DND-41 (cell line): ENCODE results near the gene DAD1.

Experiments
- ATAC-seq: fragments of 200-7000 bp; cut with Tn5 transposase; 3 replicates; pipeline ENCODE4 v1.9.1; 2021; ENCODE audit warnings: low read depth; ENCODE audit not compliant: insufficient read depth
- DNase-seq: peaks from one replicate; pipeline ENCODE4 v3.0.0-alpha.2; 2020
- H2AFZ ChIP-seq: 2 replicates; pipeline ENCODE4 v1.6.0; 2012; ENCODE audit warnings: low read depth, low read length
- H3K27ac ChIP-seq: 2 replicates; pipeline ENCODE4 v1.5.1; 2012; ENCODE audit warnings: low read length, inconsistent platforms
- H3K27me3 ChIP-seq: fragments of 200-600 bp; sonication (generic); 2 replicates; pipeline ENCODE4 v1.6.0; 2012; ENCODE audit warnings: low read length, mild to moderate bottlenecking, inconsistent platforms; ENCODE audit not compliant: insufficient read depth, poor library complexity
- H3K36me3 ChIP-seq: 2 replicates; pipeline ENCODE4 v1.5.1; 2012; ENCODE audit warnings: low read length, inconsistent platforms; ENCODE audit not compliant: insufficient read depth
- H3K4me1 ChIP-seq: 2 replicates; pipeline ENCODE4 v1.5.1; 2012; ENCODE audit warnings: mild to moderate bottlenecking, low read length; ENCODE audit not compliant: insufficient read depth
- H3K4me2 ChIP-seq: 2 replicates; pipeline ENCODE4 v1.6.0; 2012; ENCODE audit warnings: mild to moderate bottlenecking, moderate library complexity, low read length, inconsistent platforms; ENCODE audit not compliant: insufficient read depth
- H3K4me3 ChIP-seq, 2 experiments: fragments of 200-600 bp in 1 of 2; shearing (Covaris generic) in 1 of 2; 2 replicates each; pipeline ENCODE4 v1.5.1; 2012 to 2016; ENCODE audit warnings: inconsistent platforms in 2 of 2, low read length in 2 of 2, mild to moderate bottlenecking in 2 of 2, low read depth in 1 of 2, moderate library complexity in 1 of 2
- H3K79me2 ChIP-seq: 2 replicates; pipeline ENCODE4 v1.6.0; 2012; ENCODE audit warnings: low read length, inconsistent platforms; ENCODE audit not compliant: insufficient read depth
- H3K9ac ChIP-seq: 2 replicates; pipeline ENCODE4 v1.6.0; 2012; ENCODE audit warnings: low read depth, mild to moderate bottlenecking, inconsistent platforms, low read length, moderate library complexity
- H3K9me3 ChIP-seq: 2 replicates; pipeline ENCODE4 v1.5.1; 2012; ENCODE audit warnings: low read length, moderate library complexity, mild to moderate bottlenecking, inconsistent platforms; ENCODE audit not compliant: insufficient read depth, severe bottlenecking
- H4K20me1 ChIP-seq: 2 replicates; pipeline ENCODE4 v1.6.0; 2012; ENCODE audit warnings: low read length; ENCODE audit not compliant: insufficient read depth
- CTCF ChIP-seq: IDR thresholded peaks from 2 replicates; pipeline ENCODE4 v1.5.1; 2012; ENCODE audit warnings: borderline replicate concordance, low read length, moderate library complexity, mild to moderate bottlenecking; ENCODE audit not compliant: poor library complexity, severe bottlenecking; ENCODE audit errors: extremely low read depth
- EZH2 ChIP-seq: IDR thresholded peaks from 3 replicates; pipeline ENCODE4 v1.6.1; 2012; ENCODE audit warnings: borderline replicate concordance, low read depth, mild to moderate bottlenecking, moderate library complexity, low read length, inconsistent platforms; ENCODE audit not compliant: severe bottlenecking

Gene DAD1

DNA sequence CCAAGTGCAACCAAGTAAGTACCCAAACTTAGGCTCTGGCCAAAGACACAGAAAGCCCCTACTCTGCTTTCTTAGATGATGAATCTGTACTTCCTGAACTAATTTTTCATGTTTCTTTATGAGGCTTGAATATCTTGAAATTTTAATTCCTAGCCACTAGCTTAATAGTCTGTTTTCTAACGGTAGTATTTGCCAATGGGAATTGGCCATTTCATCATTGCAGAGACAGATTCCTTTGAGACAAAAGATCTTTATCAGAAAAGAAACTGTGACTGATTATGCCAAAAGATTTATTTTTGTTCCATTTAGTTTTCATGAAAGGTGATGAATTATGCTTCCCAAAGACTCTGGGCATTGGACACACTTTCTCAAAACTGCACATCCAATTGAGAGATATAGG lies 48.7 kb downstream of the DAD1 start:
- Histone ChIP-seq H3K27ac (no peak overlapping the region), H3K4me3 (no peak overlapping the region), H3K9ac (no peak overlapping the region), H3K79me2 (no peaks in the 10 kb centered on the region), H3K27me3 (peaks cover 48% of the 10 kb centered on the region), H3K36me3 (no peaks in the 10 kb centered on the region), H2AFZ (no peak overlapping the region), H3K4me1 (no peaks in the 10 kb centered on the region), H3K4me2 (no peak overlapping the region), H3K9me3 (no peaks in the 10 kb centered on the region), H4K20me1 (peaks cover 2% of the 10 kb centered on the region; the same call in 1 of the 2 replicates)
- DNase-seq (no peak), ATAC-seq (no peak)
- TF ChIP-seq EZH2 = no peak
- no peak for TF ChIP-seq CTCF

DNA sequence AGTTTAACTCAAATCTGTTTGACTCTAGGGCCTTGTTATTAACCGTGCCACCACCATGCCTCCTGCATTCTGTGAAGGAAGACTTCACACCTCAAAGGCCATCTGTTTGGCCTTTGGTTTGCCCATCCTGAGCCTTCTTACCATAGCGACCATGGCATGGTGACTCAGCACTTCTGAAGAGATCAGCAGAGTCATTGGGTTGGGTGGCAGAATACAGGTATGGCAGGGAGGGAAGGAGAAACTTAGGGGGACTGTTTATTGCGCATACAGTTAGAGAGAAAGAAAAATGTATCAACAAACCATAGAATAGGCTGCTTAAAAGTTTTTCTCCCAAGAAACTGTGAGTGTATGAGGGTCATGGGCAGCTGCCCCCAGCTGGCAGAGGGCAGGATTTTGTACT lies 49.2 kb downstream of the DAD1 start:
- no peak overlapping the region for H2AFZ ChIP-seq
- H3K79me2 ChIP-seq = no peaks in the 10 kb centered on the region
- no peak for ATAC-seq
- no peaks in the 10 kb centered on the region for H3K4me1 ChIP-seq
- H3K4me2 ChIP-seq = no peak overlapping the region
- H3K27me3 ChIP-seq = peaks cover 46% of the 10 kb centered on the region
- TF ChIP-seq EZH2 = no peak
- TF ChIP-seq CTCF = no peak
- H3K4me3 ChIP-seq = no peak overlapping the region
- H3K36me3 ChIP-seq = no peaks in the 10 kb centered on the region
- H4K20me1 ChIP-seq = peaks cover 2% of the 10 kb centered on the region; the same call in 1 of the 2 replicates
- no peak overlapping the region for H3K27ac ChIP-seq
- H3K9ac ChIP-seq = no peak overlapping the region
- no peaks in the 10 kb centered on the region for H3K9me3 ChIP-seq
- no peak for DNase-seq

- TF ChIP-seq EZH2 = no peak
- TF ChIP-seq CTCF = no peak
- Histone ChIP-seq H3K4me2 (no peak overlapping the region), H3K4me1 (no peaks in the 10 kb centered on the region), H3K9me3 (no peaks in the 10 kb centered on the region), H3K27me3 (peaks cover 40% of the 10 kb centered on the region), H3K36me3 (no peaks in the 10 kb centered on the region), H3K4me3 (no peak overlapping the region), H4K20me1 (peaks cover 2% of the 10 kb centered on the region; the same call in 1 of the 2 replicates), H3K27ac (no peak overlapping the region), H3K9ac (no peak overlapping the region), H2AFZ (no peak overlapping the region), H3K79me2 (no peaks in the 10 kb centered on the region)
- DNase-seq (no peak), ATAC-seq (no peak)
Measured at GRCh38 chr14:22538671-22539228, 50.3 kb downstream of the DAD1 start.
